ENCODE measurements around the gene CSTF2T.
A peak's percentile ranks its signal among the peaks of the same experiment; 100 is the strongest.

CSTF2T gene, protein sequence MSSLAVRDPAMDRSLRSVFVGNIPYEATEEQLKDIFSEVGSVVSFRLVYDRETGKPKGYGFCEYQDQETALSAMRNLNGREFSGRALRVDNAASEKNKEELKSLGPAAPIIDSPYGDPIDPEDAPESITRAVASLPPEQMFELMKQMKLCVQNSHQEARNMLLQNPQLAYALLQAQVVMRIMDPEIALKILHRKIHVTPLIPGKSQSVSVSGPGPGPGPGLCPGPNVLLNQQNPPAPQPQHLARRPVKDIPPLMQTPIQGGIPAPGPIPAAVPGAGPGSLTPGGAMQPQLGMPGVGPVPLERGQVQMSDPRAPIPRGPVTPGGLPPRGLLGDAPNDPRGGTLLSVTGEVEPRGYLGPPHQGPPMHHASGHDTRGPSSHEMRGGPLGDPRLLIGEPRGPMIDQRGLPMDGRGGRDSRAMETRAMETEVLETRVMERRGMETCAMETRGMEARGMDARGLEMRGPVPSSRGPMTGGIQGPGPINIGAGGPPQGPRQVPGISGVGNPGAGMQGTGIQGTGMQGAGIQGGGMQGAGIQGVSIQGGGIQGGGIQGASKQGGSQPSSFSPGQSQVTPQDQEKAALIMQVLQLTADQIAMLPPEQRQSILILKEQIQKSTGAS

DNA sequence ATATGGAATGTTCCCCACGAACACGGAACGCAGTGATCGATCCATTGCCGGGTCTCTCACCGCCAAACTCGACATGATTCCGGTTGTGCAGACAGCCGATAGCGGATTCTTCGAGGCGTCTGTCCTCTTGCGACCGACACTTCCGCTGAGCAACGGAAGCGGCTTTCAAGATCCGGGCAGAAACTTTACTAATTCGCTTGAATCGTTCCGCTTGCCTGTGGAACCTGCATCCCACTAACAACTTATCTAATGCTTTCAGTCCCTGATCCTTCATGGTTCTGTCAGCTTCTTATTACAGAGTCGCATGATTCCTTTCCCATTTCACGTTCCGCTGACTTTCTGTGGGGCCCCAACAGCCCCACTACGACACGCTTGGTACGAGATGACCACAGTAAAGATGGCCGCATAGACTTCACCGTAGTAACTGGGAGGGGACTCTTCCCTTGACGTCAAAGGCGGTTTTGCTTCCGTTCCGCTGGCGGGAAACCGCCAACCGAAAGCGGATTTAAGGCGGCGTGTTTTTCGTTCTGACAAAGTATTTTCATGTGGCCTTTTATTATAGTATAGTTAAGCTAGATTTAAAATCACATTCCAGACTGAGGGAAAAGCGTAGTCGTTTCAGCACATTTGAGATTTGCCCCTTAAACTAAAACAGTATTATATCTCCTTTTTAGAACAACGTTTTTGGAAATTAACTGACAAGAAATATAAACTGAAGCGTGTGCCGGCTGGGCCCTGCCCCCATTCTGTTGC, at the start of gene CSTF2T:
CSTF2T (minus strand) TSS at position 121 of the 753 bp plus-strand sequence; CDS start at position 75, 46 bp downstream.
- DNase-seq (ENCODE audit: low read depth in 2 of 2, low spot score in 1 of 2), result peak; percentile 77 to 83

DNA sequence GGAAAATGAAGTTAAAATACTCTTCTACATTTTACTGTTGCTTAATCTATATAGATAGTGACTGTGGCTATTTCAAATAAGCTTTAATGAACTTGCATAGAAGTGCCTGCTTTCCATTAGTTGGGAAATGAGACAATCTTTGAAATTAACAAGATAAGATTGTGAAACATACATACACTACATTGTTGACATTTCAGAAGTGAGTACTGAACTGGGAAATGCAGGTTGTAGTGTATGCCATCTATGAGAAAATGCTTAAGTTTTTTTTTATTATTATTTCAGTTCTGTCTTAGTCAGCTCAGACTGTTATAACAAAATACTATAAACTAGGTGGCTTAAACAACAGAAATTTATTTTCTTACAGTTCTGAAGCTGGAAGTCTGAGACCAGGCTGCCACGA, 49.6 kb upstream of the CSTF2T start:
- DNase-seq (ENCODE audit: low read depth in 2 of 2, low spot score in 1 of 2), result no peak

DNA sequence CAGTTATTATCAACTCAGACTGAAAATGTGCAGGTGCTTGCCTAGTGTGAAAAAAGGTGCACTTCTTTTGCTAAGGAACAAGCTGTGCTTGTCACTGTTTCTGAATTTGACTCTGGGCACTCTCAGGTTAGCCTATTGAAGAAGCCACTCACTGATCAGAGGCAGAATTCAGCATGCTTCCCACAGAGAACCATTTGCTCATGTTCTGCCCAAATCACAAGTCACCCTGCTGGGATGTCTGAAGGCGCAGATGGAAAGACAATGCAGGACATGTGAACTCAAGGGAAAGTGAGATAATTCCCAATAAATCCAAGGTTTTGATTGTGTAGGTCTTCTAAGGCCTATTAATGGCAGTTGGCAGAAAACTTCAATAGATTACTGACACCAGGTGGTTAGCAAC, 47.8 kb upstream of the CSTF2T start:
- no peak for DNase-seq (ENCODE audit: low read depth in 2 of 2, low spot score in 1 of 2)

DNA sequence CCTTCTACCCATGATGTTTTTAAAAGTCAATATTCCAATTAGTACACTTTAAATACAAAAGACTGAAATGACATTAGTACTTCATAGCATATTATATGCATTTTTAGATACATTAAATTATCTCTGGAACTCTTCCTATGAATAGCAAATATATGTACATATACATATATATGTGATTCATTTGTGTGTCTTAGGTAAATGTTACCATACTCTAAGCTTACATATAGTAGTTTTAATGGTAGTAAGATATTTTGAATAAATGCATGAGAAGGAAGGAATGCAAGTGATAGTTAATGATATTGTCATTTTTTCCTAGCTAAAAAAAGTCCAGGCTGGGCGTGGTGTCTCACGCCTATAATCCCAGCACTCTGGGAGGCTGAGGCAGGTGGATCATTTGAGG, 46.0 kb upstream of the CSTF2T start:
- no peak for DNase-seq (ENCODE audit: low read depth in 2 of 2, low spot score in 1 of 2)

DNA sequence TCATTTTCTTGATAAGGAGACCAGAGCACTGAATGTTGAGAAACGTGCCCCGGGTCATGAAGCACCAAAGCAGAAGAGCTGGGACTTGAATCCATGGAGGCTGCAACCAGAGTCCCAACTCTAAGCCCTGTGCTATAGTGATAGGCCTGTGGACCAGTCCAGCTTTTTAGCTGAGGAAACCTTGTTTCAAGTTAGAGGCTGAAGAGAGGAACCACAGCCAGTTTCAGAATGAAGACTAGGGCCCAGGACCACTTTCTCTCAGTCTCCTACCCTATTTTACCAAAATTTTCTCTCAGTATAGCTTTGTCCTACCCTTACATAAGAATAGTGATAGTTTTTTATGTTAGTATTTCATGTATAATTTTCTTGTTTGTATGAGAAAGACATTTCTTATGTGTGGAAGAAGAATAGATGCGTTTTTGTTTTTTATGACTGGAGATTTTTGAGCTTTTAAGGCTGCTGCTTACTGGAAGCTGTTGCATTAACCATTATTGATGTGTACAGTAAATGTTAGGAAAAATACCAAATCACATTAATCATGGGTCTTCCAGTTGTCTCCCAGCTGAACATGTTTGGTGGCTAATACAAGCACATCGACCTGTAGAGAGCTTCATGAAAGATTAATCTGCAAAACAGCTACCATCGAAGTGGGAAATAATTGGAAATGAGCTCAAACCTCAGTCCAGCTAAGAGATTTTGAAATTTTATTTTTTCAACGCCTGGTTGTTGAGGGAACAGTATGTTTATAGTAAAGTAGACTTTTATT, 45.0 kb upstream of the CSTF2T start:
- DNase-seq (ENCODE audit: low read depth in 2 of 2, low spot score in 1 of 2), result no peak

DNA sequence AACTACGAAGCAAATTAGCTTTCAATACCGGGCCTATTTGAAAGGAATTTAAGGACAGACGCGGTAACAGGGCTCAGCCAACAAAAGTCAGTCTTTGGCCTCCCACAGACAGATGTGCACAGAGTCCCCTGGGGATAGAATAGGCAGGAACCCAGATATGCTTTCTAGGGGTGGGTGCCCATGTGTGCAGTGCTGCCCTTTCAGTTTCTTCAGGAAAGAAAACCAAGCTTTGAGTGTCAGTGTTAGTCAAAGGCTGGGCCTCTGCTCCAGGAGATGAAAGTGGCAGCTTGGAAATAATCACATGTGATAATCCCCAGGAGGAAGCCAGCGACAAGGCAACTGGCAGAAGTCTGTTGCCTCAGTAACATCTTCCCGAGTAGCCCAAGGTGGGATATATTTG, 43.8 kb upstream of the CSTF2T start:
- no peak for DNase-seq (ENCODE audit: low read depth in 2 of 2, low spot score in 1 of 2)

DNA sequence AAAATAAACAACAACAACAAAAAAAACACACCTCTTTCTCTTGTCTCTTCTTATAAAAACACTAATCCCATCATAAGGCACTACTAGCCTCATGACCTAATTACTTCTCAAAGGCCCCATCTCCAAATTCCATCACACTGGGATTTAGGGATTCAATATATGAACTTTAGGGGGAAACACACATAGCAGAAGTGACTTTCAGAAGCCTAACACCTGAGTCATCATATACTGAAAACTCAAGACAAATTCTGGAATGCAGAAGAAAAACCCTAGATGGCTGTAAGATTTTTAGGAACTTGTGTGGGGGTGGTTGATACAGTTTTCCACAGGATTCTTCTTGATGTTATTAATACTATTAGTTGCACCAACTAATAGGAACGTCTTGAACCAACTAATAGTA, 33.7 kb upstream of the CSTF2T start:
- DNase-seq (ENCODE audit: low read depth in 2 of 2, low spot score in 1 of 2), result no peak

DNA sequence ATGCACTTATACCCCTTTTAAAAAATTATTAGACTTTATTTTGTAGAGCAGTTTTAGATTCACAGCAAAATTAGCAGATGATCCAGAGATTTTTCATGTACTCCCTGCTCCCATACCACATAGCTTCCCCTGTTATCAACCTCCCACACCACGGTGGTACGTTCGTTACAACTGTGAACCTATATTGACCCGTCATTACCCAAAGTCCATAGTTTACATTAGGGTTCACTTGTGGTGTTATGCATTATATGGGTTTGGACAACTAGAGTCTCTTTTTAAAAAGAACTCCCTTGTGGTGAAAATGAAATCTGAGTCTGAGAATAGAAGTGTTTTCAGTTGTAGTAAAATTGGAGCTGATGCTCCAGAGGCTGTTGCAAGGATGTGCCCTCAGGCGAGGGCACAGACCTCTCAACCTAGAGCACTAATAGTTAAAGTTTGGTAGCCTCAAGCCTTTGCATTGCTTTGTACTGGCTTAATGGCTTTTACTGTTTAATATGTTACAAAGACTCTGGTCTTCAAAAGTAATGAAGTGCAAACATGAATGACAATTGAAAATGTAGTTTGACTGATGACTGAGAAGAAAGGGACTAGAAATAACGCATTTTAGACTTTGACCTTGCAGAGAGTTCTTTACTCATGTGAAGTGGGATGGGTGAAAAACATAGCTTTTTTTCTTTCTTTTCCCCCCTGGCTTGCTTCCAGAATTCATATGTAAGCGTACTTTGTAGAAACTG, 30.6 kb upstream of the CSTF2T start:
- DNase-seq (ENCODE audit: low read depth in 2 of 2, low spot score in 1 of 2), result no peak

DNA sequence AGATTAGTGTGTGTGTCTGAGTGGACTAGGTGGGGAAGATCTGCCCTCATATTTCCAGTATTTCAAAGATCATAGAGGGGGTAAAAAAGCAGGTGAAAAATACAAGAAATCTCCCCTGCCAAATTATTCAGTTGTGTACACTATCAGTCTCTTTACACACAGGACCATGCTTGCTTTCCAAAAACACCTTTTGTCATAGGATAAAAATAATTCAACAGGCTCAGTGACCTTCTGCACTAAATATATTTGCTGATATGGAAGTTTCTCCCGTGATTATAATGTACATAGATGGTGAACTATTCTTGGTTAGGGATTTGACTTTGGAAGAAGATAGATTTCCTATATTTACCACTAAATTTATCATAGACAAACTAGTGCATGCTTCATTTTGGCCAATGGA, 24.6 kb upstream of the CSTF2T start:
- DNase-seq (ENCODE audit: low read depth in 2 of 2, low spot score in 1 of 2), result no peak

DNA sequence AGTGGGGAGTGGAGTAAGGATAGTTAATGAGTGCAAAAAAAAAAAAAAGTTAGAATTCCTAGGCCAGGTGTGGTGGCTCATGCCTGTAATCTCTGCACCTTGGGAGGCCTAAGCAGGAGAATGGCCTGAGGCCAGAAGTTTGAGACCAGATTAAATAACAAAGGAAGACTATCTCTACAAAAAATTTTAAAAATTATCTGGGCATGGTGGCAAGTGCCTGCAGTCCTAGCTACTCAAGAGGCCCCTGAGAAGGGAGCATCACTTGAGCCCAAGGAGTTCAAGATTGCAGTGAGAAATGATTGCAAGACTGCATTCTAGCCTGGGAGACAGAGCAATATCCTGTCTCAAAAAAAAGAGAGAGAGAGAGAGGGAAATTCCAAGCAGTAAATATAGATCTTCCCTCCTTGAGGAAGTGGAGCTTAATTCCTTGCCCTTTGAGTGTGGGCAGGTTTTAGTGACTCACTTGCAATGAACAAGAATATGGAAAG, 19.5 kb upstream of the CSTF2T start:
- DNase-seq (ENCODE audit: low read depth in 2 of 2, low spot score in 1 of 2), result no peak

DNA sequence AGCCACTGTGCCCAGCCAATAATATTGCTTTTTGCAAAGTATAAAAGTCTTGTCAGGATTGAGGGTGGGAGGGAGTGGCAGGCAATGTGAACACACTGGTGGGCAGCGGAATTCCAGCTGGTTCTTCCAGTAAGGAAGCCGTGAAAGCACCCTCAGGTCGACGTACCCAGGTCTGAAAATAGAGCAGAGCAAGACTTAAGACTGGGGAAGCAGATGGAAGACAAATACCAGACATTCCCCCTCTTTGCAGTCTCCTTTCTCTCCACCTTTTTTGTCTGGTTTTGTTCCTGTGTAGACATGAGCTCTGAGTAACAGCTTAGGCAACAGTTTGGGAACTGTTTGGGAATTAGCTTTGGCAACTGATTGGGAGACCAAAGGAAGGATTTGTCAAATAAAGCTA, 17.6 kb upstream of the CSTF2T start:
- no peak for DNase-seq (ENCODE audit: low read depth in 2 of 2, low spot score in 1 of 2)

DNA sequence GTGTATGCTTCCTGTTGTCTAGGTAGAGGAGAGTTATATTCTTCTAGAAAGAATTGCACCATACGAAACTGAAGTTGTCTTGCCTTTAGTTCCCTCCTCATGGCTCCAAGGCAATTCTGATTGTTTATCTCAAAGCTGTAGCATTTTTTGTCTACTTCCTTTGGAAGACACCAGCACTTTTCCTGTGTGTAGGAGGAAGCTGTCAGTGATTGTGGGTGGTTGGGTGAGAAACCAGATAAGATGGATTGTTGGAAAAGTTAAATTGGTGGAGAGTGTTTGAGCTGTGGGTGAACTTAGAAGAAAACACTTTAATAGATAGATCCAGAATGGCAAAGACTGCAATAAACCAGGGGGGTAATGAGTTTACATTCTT, 12.1 kb upstream of the CSTF2T start:
- DNase-seq (ENCODE audit: low read depth in 2 of 2, low spot score in 1 of 2), result no peak

DNA sequence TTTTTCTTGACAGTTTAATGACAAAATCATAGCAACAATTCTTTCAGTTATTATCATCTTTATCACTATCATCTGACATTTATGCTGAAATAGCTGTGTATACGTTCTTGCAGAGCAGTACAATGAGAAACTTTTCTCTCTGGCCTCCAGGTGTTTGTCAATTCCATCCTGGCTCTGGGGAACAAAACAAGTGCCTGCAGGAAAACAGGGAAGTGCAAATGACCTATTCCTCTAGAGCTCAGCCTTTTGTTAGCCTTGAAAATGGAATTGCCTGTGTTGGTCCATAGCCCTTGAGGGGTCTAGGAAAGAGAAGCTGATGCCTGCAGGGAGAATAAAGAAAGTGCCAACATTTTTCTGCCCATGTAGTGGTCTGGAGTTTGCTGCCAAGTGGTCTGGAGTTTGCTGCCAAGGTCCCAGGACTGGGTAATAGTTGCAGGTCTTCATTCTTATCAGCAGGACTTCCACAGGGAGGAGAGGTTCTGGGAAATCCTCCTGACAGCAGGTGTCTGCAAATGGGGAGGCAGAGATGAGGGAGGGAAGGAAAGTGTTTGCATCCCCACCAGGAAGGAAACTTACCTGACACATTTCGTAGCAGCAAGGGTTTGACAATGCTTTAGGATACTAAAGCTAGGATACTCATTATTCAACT, 10.1 kb upstream of the CSTF2T start:
- DNase-seq (ENCODE audit: low read depth in 2 of 2, low spot score in 1 of 2), result no peak

DNA sequence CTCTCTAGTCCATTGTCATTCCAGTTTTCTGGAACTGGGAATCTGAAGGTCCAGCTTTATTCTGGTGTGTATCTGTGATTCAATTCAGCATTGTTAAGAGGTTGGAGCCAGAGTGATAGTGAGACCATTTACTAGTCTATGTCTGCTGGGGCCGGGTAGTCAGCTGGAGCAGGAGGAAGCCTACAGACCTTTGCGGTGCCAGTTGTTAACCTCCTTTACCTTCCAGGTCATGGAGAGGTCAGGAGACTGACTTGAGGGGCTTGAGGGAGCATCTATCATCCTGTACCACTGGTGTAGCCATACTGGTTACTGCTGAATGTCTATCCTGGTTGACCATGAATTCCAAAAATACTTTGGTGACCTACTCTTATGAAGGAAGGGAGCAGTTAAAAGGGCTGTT, 9.2 kb upstream of the CSTF2T start:
- DNase-seq (ENCODE audit: low read depth in 2 of 2, low spot score in 1 of 2), result no peak

DNA sequence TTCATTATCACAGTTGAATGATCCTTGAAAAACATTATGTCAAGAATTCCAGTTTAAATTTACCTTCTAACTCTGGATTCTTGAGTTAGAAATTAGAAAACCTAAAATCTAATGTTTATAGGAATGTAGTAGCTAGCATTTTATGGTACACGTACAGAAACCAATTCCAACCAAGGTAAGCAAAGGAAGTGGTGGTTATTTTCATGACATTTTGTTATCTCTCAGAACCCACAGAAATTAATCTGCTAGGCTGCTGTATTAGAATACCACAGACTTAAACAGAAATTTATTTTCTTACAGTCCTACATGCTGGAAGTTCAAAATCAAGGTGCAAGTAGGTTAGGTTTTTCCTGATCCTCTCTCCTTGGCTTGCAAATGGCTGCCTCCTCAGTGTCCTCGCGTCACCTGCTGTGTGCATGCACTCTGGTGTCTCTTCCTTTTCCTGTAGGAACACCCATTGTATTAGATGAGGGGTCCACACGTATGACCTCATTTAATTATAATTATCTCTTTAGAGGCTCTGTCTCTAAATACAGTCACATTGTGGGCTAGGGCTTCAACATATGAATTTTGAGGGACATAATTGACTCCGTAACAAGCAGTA, 8.5 kb upstream of the CSTF2T start:
- no peak for DNase-seq (ENCODE audit: low read depth in 2 of 2, low spot score in 1 of 2)

DNA sequence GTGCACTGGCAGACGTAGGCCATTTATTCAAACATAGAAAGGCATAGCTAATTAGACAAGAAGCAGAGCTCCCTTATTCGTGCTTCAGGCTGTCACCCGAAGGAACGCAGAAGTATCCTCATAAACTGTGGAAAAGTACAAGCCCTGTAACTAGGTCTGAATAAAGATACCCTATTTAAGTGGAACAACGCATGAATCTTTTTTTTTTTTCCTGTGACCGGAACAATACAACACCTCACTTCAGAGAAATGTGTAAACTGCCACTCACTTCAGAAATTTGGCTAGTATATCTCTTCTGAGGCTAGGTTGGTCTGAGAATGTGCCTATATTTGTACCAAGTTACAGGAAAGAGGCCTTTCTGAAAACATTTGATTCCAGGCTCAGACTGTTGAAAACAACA, 8.0 kb upstream of the CSTF2T start:
- no peak for DNase-seq (ENCODE audit: low read depth in 2 of 2, low spot score in 1 of 2)

DNA sequence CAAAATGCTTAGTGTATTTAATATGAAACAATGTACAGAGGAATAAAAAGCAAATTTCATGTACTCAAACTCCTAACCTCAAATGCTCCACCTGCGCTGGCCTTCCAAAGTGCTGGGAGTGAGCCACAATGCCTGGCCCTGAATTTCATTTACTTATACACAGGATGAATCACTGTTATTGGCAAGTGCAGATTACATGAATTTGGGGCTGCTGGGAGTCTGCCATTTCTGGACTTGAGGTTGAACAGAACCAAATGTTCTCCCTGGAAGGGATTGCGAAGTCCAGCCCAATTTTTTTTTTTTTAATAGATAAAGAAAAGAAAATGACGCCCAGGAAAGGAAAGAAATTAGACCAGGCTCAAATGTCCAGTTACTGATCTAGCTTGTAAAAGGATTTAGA, 6.8 kb upstream of the CSTF2T start:
- DNase-seq (ENCODE audit: low read depth in 2 of 2, low spot score in 1 of 2), result no peak

DNA sequence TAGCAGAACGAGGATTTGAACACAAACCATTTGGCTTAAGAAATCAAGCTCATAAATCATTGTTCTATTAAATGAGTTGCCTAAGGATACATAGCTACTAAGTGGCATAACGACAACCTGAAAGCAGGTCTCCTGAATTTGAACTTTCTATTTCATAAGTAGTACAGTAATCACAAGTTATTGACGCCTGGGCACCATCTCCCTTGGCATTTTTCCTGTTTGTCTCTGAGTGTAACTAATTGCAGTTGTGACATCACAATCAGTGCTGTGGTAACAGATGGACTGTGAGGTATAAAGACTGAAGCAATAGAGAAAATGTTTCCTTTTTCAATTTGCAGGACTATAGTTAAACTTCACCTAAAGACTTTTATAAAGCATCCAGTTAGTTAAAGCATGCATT, 6.4 kb upstream of the CSTF2T start:
- DNase-seq (ENCODE audit: low read depth in 2 of 2, low spot score in 1 of 2), result no peak

DNA sequence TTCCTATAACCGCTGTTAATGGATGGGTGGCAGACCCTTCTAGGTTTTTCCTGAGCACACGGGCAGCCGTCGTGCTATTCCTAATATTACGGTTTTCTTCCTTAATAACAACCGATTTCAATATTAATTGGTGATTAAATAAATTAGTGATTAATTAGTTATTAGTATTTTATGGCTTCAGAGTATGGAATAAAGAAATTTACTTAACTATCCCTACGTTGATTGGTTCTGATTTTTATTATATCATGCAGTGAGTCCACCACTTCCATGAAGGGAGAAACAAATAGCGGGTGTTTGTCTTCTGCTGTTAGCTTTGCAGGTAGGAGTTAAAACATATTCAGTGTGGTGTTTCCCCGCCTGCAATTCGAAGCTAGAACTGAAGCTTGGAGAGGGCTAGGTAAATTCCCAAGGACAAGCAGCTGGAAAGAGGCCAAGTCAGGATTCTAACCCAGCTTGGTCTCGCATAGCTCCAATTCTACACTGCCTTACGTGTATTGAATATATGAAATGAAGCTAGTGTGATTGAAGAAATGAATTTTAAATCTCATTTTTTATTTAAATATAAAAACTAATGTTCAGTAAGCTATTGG, 928 bp upstream of the CSTF2T start:
- DNase-seq (ENCODE audit: low read depth in 2 of 2, low spot score in 1 of 2), result no peak

DNA sequence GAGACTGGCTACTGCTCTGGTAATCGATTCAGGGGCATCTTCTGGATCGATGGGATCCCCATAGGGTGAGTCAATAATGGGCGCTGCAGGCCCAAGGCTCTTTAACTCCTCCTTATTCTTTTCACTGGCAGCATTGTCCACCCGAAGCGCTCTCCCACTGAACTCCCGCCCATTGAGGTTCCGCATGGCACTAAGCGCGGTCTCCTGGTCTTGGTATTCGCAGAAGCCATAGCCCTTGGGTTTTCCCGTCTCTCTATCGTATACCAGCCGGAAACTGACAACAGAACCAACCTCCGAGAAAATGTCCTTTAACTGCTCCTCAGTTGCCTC, 285 bp downstream of the CSTF2T start:
- no peak for DNase-seq (ENCODE audit: low read depth in 2 of 2, low spot score in 1 of 2)

Measured in stimulated activated CD8-positive, alpha-beta memory T cell treated with anti-CD3 and anti-CD28 coated beads, Interleukin-4, amount 100 ng/mL, for 1 hour (primary cell).